Peyer's patch (tissue), 4 donors: Measurements from ENCODE around the gene ZNF521.

Experiments used
- CTCF ChIP-seq, 6 experiments: fragments of 450-650 bp in 4 of 6; fragments of 200-600 bp in 2 of 6; sonication (generic) in 1 of 6; IDR thresholded peaks; one replicate each; pipeline ENCODE4 v1.5.1; 2017 to 2019; ENCODE audit warnings: antibody characterized with exemption in 6 of 6, mild to moderate bottlenecking in 3 of 6, moderate library complexity in 1 of 6
- POLR2A ChIP-seq, 2 donors: fragments of 450-650 bp; IDR thresholded peaks; one replicate each; pipeline ENCODE4 v1.5.1; 2017; ENCODE audit warnings: antibody characterized with exemption in 2 of 2, mild to moderate bottlenecking in 2 of 2, moderate library complexity in 2 of 2

GRCh38 chr18:25033747-25034471 is 318.1 kb downstream of the ZNF521 start:
- no peak for TF ChIP-seq CTCF (IDR thresholded peaks at IDR 0.05)
- no peak for TF ChIP-seq POLR2A (IDR thresholded peaks at IDR 0.05)
